Glutamatergic neuron (in vitro differentiated cells): Measurements from ENCODE around the gene FOXO4. TPM values are rescaled to one million over a fixed set of nuclear protein-coding genes. Genes with fewer than 3 reads are reported as not detected.

Experiments used
- DNase-seq: peaks from one replicate; pipeline ENCODE4 v3.0.0; 2022
- H3K27ac Mint-ChIP-seq: one replicate; pipeline ENCODE4 v1.8.0; 2020; ENCODE audit warnings: mild to moderate bottlenecking, mixed read lengths, inconsistent platforms; ENCODE audit not compliant: unreplicated experiment
- H3K27me3 Mint-ChIP-seq: one replicate; pipeline ENCODE4 v1.8.0; 2020; ENCODE audit warnings: mild to moderate bottlenecking, moderate library complexity, mixed read lengths, inconsistent platforms; ENCODE audit not compliant: unreplicated experiment
- H3K36me3 Mint-ChIP-seq: one replicate; pipeline ENCODE4 v1.8.0; 2020; ENCODE audit warnings: mild to moderate bottlenecking, mixed read lengths, inconsistent platforms; ENCODE audit not compliant: unreplicated experiment
- H3K4me1 Mint-ChIP-seq: one replicate; pipeline ENCODE4 v1.8.0; 2020; ENCODE audit warnings: mild to moderate bottlenecking, low read depth, mixed read lengths, inconsistent platforms; ENCODE audit not compliant: unreplicated experiment
- H3K4me3 Mint-ChIP-seq: one replicate; pipeline ENCODE4 v1.8.0; 2020; ENCODE audit warnings: mild to moderate bottlenecking, mixed read lengths, inconsistent platforms; ENCODE audit not compliant: unreplicated experiment
- H3K9me3 Mint-ChIP-seq: one replicate; pipeline ENCODE4 v1.8.0; 2020; ENCODE audit warnings: mild to moderate bottlenecking, moderate library complexity, mixed read lengths, inconsistent platforms; ENCODE audit not compliant: unreplicated experiment
- total RNA-seq: library from RNA; stranded (reverse); fragmentation: NEBNext Ultra II Directional; extraction: Animal tissue kit (Norgen Biotek cat#: 25700); gene quantifications from one replicate; pipeline ENCODE4 v1.2.1, GENCODE V29; 2021; ENCODE audit not compliant: unreplicated experiment
- TF ChIP-seq, protein P1 (sequence below): fragments of 200-600 bp; sonication (generic); IDR thresholded peaks from one replicate; pipeline ENCODE4 v1.5.0; 2021; ENCODE audit not compliant: partially characterized antibody, unreplicated experiment

FOXO4 gene
- total RNA-seq, 1 donor from 2014 or later, result 20.2 TPM

DNA sequence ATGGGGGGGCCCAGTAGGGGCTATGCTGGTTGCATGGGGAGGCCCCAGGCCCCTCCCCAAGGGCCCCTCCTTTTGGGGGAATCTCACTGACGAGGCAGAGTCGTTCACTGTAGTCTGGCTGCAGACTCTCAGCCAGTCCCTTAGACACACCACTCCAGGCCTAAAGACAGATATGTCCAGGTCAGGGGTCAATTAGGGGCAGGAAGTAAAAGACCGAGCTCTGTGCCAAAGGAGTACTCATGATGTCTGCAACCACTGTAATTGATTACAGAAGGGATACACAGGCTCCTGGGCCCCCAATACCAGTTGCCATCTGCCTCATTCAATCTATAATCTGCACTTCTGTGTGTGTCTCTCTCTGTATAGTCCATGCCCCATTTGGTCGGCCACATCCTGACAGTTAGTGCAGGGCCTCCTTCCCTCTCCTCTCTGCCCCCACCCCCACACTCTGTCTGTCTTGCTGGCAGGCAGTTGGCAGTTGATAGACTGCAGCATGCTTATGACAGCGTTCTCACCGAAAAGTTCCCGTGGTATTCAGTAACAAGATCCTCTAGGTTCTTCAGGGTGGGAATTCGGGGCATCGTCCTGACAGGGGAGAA is 12.2 kb downstream of the FOXO4 start:
- Mint-ChIP-seq H3K27me3 (peaks cover 2% of the 10 kb centered on the region), H3K4me1 (peaks cover 22% of the 10 kb centered on the region), H3K36me3 (no peaks in the 10 kb centered on the region), H3K27ac (peak overlapping the region; percentile 80), H3K9me3 (peaks cover 2% of the 10 kb centered on the region), H3K4me3 (no peak overlapping the region)
- DNase-seq, result no peak
- TF ChIP-seq, protein P1, sequence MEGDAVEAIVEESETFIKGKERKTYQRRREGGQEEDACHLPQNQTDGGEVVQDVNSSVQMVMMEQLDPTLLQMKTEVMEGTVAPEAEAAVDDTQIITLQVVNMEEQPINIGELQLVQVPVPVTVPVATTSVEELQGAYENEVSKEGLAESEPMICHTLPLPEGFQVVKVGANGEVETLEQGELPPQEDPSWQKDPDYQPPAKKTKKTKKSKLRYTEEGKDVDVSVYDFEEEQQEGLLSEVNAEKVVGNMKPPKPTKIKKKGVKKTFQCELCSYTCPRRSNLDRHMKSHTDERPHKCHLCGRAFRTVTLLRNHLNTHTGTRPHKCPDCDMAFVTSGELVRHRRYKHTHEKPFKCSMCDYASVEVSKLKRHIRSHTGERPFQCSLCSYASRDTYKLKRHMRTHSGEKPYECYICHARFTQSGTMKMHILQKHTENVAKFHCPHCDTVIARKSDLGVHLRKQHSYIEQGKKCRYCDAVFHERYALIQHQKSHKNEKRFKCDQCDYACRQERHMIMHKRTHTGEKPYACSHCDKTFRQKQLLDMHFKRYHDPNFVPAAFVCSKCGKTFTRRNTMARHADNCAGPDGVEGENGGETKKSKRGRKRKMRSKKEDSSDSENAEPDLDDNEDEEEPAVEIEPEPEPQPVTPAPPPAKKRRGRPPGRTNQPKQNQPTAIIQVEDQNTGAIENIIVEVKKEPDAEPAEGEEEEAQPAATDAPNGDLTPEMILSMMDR, result no peak

- Mint-ChIP-seq H3K4me3 (no peak overlapping the region), H3K27me3 (peaks cover 2% of the 10 kb centered on the region), H3K9me3 (peaks cover 2% of the 10 kb centered on the region), H3K27ac (no peak overlapping the region), H3K4me1 (peaks cover 20% of the 10 kb centered on the region), H3K36me3 (no peaks in the 10 kb centered on the region)
- TF ChIP-seq, protein P1, result no peak
- no peak for DNase-seq
Observed at GRCh38 chrX:71109051-71109450, 13.4 kb downstream of the FOXO4 start.

DNA sequence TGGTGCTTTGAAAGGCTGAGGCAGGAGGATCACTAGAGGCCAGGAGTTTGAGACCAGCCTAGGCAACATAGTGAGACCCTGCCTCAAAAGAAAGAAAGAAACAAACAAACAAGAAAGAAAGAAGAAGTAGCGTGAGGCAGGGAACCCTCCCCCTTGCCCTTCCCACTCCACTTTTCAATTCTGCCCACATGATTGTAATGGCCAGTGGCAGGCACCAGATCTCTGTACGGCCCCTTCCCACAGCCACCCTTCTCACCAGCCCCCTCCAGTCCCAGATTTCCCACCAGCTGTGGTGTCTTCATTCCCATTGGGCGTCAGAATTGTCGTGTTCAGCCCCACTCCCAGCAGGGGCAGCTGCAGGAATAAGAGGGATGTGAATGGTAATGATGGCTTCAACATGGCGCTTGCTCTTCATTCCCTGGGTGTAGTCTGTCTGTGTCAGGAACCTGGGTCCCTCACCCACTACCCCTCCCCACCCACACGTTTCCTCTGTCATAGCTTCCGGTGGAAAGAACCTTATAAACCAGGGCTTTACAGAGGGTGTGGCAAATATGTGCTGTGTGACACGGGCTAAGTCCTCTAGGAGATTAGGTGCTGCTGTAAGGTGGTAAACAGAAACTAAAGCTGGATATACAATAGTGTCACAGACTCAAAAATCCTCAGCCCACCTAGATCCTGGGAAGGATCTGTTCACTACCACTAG is 15.6 kb downstream of the FOXO4 start, which contains the start of gene IL2RG:
Gene IL2RG, minus strand, starts transcription at position 437 of the 703 bp plus-strand sequence. Its CDS starts 38 bp downstream, at position 399.
- no peak within 1 kb of the TSS for H3K4me3 Mint-ChIP-seq
- H3K36me3 Mint-ChIP-seq, result no peaks in the 10 kb centered on the region
- peaks cover 12% of the 10 kb centered on the region for H3K4me1 Mint-ChIP-seq
- H3K27me3 Mint-ChIP-seq, result peaks cover 2% of the 10 kb centered on the region
- TF ChIP-seq, protein P1, result no peak
- no peak for DNase-seq
- no peak within 1 kb of the TSS for H3K27ac Mint-ChIP-seq
- H3K9me3 Mint-ChIP-seq, result peaks cover 2% of the 10 kb centered on the region

DNA sequence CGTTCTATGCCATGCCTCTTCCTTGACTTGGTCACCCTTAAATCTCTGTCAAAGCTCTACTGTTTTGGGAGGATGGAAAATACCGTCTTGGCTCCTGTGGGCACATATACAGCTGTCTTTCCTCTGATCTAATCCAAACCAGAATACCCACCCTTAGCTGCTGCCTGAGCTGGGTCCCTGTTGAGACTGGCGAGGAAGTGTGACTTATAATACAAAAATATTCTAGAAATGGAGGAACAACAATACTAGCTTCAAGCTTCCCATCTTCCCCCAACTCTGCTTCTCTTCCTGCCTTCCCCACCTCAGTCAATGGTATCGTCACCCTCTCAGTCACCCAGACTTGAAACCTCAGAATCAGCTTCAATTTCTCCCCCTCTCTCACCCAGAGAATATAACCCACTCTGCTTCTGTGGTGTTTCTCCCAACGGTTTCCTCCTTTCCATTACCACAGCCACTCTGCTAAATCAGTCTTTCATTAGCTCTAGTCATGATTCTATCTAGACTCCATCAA is 16.3 kb downstream of the FOXO4 start:
- H3K27ac Mint-ChIP-seq, result no peak overlapping the region
- no peak overlapping the region for H3K4me3 Mint-ChIP-seq
- peaks cover 2% of the 10 kb centered on the region for H3K9me3 Mint-ChIP-seq
- DNase-seq, result no peak
- TF ChIP-seq, protein P1, result no peak
- no peaks in the 10 kb centered on the region for H3K36me3 Mint-ChIP-seq
- H3K4me1 Mint-ChIP-seq, result peaks cover 9% of the 10 kb centered on the region
- H3K27me3 Mint-ChIP-seq, result peaks cover 2% of the 10 kb centered on the region

DNA sequence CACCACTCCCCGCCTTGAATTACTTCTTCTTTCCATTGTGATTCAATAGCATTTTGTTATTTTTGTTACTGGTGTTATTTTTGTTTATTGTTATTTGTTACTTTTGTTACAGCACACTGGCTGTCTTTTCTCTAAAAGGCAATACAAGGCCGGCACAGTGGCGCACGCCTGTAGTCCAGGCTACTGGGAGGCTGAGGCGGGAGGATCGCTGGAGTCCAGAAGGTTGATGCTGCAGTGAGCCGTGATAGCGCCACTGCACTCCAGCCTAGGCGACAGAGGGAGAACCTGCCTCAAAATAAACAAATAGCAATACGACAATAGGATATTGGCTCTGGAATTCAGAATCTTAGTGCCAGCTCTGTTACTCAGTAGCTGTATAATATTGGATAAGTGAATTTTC is 21.7 kb downstream of the FOXO4 start:
- no peak overlapping the region for H3K27ac Mint-ChIP-seq
- no peaks in the 10 kb centered on the region for H3K36me3 Mint-ChIP-seq
- TF ChIP-seq, protein P1, result no peak
- peaks cover 2% of the 10 kb centered on the region for H3K9me3 Mint-ChIP-seq
- DNase-seq, result no peak
- H3K27me3 Mint-ChIP-seq, result peaks cover 2% of the 10 kb centered on the region
- H3K4me1 Mint-ChIP-seq, result no peaks in the 10 kb centered on the region
- H3K4me3 Mint-ChIP-seq, result no peak overlapping the region
